GM10248 (cell line): ENCODE data around the gene TIGD7.
A peak's percentile ranks its signal among the peaks of the same experiment; 100 is the strongest.

Source experiments
- CTCF ChIA-PET: fragments of 300-600 bp; sonication (Branson Sonifier 250); formaldehyde crosslinking; extraction: SDS; loops from one replicate; lab custom pipeline; 2021; ENCODE audit warnings: antibody characterized with exemption; lab: Yijun Ruan, JAX
- POLR2A ChIA-PET: fragments of 350-650 bp; sonication (Branson Sonifier 250); formaldehyde crosslinking; extraction: SDS; loops from one replicate; lab custom pipeline; 2020; ENCODE audit warnings: antibody characterized with exemption; lab: Yijun Ruan, JAX
- DNase-seq: peaks from one replicate; pipeline ENCODE4 v3.0.0; 2012; ENCODE audit errors: extremely low spot score
- TF ChIP-seq, protein P1 (sequence below): IDR thresholded peaks from 2 replicates; pipeline ENCODE4 v1.5.1; 2012; ENCODE audit warnings: mild to moderate bottlenecking, low read depth; ENCODE audit errors: extremely low read depth, missing control alignments, control extremely low read depth

Gene TIGD7

DNA sequence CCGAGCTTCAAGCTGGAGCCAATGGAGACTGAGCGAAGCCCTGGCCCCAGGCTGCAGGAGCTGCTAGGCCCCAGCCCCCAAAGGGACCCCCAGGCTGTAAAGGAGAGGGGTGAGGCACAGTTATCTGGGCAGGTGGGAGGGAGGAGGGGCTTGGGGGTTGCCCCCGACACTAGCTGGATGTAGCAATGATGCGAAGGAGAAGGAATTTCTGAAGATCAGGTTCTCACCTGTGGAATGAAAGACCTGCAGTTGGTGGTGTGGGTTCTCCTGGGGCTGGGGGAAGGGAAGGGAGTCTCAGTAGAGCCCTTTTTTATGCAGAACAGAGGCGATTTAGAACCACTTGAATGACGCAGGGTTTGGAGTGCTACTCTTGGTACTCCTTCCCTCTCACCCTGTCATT is 20.1 kb downstream of the TIGD7 start:
- ChIA-PET CTCF (interaction anchor here (1.4 to 3.5 kb wide), 2 partner anchors 19 to 22 kb away, joined by 3 to 11 read pairs; no protein-coding TSS in a partner anchor), POLR2A (no interaction called here)
- DNase-seq = no peak
- TF ChIP-seq, protein P1, sequence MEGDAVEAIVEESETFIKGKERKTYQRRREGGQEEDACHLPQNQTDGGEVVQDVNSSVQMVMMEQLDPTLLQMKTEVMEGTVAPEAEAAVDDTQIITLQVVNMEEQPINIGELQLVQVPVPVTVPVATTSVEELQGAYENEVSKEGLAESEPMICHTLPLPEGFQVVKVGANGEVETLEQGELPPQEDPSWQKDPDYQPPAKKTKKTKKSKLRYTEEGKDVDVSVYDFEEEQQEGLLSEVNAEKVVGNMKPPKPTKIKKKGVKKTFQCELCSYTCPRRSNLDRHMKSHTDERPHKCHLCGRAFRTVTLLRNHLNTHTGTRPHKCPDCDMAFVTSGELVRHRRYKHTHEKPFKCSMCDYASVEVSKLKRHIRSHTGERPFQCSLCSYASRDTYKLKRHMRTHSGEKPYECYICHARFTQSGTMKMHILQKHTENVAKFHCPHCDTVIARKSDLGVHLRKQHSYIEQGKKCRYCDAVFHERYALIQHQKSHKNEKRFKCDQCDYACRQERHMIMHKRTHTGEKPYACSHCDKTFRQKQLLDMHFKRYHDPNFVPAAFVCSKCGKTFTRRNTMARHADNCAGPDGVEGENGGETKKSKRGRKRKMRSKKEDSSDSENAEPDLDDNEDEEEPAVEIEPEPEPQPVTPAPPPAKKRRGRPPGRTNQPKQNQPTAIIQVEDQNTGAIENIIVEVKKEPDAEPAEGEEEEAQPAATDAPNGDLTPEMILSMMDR = no peak

DNA sequence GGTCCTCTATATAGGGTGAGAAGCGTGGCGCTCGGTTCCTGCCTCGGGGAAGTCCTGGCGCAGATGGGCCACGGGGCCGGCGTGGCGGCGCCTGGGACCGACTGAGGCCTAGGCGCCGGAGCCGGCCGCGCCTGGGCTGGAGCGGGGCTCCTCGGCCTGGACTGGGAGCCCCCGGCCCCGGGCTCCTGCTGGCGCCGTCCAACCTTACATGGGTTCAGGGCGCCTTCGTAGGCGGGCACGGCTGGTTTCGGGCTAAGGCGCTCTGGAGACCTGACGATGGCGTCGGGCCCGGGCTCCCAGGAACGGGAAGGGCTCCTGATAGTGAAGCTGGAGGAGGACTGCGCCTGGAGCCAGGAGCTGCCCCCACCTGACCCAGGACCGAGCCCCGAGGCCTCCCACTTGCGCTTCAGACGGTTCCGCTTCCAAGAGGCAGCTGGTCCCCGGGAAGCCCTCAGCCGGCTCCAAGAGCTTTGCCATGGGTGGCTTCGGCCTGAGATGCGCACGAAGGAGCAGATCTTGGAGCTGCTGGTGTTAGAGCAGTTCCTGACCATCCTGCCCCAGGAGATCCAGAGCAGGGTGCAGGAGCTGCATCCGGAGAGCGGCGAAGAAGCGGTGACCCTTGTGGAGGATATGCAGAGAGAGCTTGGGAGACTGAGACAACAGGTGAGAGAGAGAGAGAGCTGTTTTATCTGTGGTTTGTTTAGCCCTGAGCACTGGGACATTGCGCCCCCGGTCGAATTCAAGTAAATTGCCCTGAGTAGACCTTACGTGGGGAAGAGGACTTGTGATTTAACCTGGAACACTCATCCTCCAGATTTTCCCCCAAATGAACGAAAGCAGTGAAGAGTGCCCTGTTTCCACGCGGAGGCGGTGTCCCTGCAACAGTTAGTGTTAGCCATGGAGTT is 21.4 kb downstream of the TIGD7 start:
- ChIA-PET POLR2A (interaction anchor here (0.8 to 1.5 kb wide), 3 partner anchors 19 to 160 kb away, joined by 3 to 8 read pairs (median 4); partner anchors contain the start of genes NAA60, ZNF174, ZNF597 and ZSCAN32), CTCF (interaction anchor here (0.8 to 3.5 kb wide), 7 partner anchors 8 to 171 kb away, joined by 3 to 11 read pairs (median 4); partner anchors contain the start of genes ZNF174 and ZNF75A)
- TF ChIP-seq, protein P1 = no peak
- DNase-seq = no peak

DNA sequence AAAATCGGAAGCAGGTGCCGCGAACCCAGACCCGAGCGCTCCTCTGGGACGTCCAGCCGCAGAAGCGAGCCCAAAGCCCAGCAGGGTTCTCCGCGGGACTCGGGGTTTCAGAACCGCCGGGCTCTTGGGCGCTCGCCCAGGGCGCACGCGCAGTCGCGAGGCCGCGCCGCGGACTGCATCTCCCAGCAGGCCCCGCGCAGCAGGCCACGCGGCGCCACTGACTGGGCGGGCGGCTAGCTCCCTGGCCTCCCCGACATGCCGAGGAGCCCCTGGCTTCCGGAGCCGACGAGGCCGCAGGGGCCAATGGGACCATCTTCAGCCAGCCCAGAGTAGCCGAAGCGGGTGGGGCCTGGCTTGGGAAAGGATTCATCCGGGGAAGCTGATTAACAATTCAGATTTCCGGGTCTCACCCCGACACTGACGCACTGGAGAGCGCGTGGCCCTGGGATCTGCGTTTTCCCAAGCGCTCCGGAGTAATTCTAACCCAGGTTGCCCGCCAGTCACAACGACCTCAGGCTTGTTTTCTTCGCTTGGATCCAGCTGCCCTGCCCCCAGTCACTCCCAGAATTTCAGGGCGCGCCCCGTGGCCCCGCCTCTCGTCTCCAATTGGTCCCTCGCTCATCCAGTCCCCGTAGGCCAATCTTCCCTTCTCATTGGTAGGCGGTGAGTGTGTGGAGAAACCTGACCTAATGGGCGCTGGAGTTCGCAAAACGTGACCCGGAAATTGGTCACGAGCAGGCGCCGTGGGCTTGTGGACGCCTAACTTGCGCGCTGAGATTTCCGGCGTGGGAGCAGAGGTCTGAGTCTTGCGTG is 22.3 kb downstream of the TIGD7 start, which contains the start of gene ZNF263:
ZNF263 (plus strand) TSS at position 762 of the 813 bp plus-strand sequence. CDS start 328 bp downstream, outside the sequence.
- ChIA-PET CTCF (interaction anchor here (1.3 to 3.5 kb wide), 4 partner anchors 9 to 119 kb away, joined by 3 to 11 read pairs (median 5); partner anchors contain the start of gene ZNF174), POLR2A (interaction anchor here (1.0 to 1.5 kb wide), 4 partner anchors 9 to 161 kb away, joined by 3 to 8 read pairs (median 4); partner anchors contain the start of genes NAA60 and ZNF597)
- TF ChIP-seq, protein P1 = no peak
- DNase-seq = peak; percentile 97

DNA sequence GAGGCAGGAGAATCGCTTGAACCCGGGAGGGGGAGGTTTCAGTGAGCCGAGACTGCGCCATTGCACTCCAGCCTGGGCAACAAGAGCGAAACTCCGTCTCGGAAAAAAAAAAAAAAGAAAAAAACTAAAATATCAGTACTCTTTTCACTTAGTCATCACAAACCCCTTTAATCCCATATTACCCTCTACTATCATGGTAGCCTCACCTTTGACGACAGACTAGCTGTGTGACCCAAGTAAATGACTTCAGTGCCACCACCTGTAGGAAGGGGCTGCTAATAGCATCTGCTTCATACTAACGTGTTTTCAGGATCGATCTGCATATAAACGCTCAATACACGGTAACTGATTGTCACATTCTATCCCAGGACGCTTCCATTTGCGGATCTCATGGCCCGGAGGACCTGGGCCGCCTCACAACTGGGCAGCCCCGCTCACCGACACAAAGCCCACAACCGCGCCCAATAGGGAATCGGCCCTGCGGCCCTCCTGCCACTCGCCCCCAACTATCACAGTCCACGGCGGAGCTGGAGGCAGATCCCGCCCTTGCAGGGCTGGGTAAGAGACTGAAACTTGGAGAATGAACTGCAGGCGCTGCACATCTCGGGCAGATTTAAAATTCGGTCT is 23.0 kb downstream of the TIGD7 start:
- ChIA-PET CTCF (interaction anchor here (1.3 to 3.5 kb wide), 4 partner anchors 10 to 119 kb away, joined by 3 to 11 read pairs (median 5); partner anchors contain the start of gene ZNF174), POLR2A (interaction anchor here (1.0 to 1.5 kb wide), 4 partner anchors 9 to 161 kb away, joined by 3 to 8 read pairs (median 4); partner anchors contain the start of genes NAA60 and ZNF597)
- TF ChIP-seq, protein P1 = no peak
- DNase-seq = no peak

DNA sequence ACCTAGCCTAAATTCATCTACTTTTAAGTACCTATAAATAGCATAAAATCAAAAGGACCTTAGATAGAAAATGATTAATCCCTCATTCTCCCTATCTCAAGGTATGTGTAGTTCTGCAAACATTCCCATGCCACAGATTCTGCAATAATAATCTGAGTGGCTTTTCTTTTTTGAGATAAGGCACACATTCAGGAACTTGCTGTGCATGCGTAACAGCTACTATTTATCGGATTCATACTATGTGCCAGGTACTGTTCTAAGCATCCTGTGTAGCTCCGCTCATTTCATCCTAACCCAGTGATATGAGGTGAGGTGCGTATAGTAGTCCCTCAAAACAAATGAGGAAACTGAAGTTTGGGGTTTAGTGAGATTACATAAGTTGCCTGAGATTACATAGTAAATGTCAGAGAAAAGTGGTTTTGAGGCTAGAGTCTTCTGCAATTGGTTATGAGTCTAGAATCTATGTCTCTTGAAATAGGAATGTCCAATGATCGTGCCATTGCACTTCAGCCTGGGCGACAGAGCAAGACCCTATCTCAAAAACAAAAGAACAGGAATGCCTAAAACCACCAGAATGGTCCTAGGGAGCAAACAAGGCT is 23.9 kb downstream of the TIGD7 start:
- DNase-seq = no peak
- TF ChIP-seq, protein P1 = no peak
- ChIA-PET CTCF (no interaction called here), POLR2A (no interaction called here)
